ENCODE data around the gene ETV2.

ETV2 gene

GRCh38 chr19:35666251-35666913, 24.8 kb downstream of the ETV2 start, which contains the start of gene UPK1A:
TSS of gene UPK1A (plus strand) at chr19:35666517. CDS start at chr19:35666813, 296 bp downstream.
- no peaks in the 10 kb centered on the region for H3K79me2 ChIP-seq (ENCODE audit: control insufficient read depth, low read length)
- H3K4me3 ChIP-seq (ENCODE audit: low read length): no peak within 1 kb of the TSS
- H3K36me3 ChIP-seq (ENCODE audit: control insufficient read depth, low read length): no peaks in the 10 kb centered on the region
- TF ChIP-seq CTCF (IDR thresholded peaks at IDR 0.05; ENCODE audit: low read depth, low read length, poor library complexity, severe bottlenecking) (no peak), EZH2phosphoT487 (IDR thresholded peaks at IDR 0.05; ENCODE audit: borderline replicate concordance, low read length) (no peak)
- no peaks in the 10 kb centered on the region for H3K4me1 ChIP-seq (ENCODE audit: control insufficient read depth, low read length)
- no peaks in the 10 kb centered on the region for H4K20me1 ChIP-seq (ENCODE audit: control insufficient read depth, insufficient read depth, low read depth, low read length)
- H3F3A ChIP-seq (ENCODE audit: control insufficient read depth, insufficient read depth): no peaks in the 10 kb centered on the region
- H3K27me3 ChIP-seq (ENCODE audit: control insufficient read depth, low read length): peaks cover 5% of the 10 kb centered on the region
- no peaks in the 10 kb centered on the region for H3K9me2 ChIP-seq (replicated peaks; ENCODE audit: control insufficient read depth, low read length)
- no peak within 1 kb of the TSS for H3K4me2 ChIP-seq (ENCODE audit: low read length)
- no peak within 1 kb of the TSS for H3K27ac ChIP-seq (ENCODE audit: low read depth, low read length)
- H3K9me3 ChIP-seq (ENCODE audit: control insufficient read depth, insufficient read depth, low read length): no peaks in the 10 kb centered on the region

DNA sequence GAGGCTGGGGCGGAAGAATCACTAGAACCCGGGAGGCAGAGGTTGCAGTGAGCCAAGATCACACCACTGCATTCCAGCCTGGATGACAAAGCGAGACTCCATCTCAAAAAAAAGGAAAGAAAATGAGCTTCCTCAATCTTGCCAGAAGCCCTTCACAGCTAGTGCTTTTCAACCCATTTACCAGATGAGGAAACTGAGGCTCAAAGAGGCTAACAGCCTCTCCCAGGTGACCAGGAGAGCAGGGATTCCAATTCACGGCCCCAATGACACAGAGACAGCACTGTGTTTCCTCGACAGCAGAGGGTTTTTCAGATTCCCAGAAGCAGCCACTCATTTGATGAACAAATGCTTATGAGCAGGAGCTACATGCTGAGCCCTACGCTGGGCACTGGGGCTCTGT, 28.0 kb downstream of the ETV2 start:
- Histone ChIP-seq H3K4me3 (ENCODE audit: low read length) (no peak overlapping the region), H3K27ac (ENCODE audit: low read depth, low read length) (no peak overlapping the region), H3K9me2 (replicated peaks; ENCODE audit: control insufficient read depth, low read length) (no peaks in the 10 kb centered on the region), H3F3A (ENCODE audit: control insufficient read depth, insufficient read depth) (no peaks in the 10 kb centered on the region), H3K9me3 (ENCODE audit: control insufficient read depth, insufficient read depth, low read length) (no peaks in the 10 kb centered on the region), H3K36me3 (ENCODE audit: control insufficient read depth, low read length) (no peaks in the 10 kb centered on the region), H3K27me3 (ENCODE audit: control insufficient read depth, low read length) (peaks cover 20% of the 10 kb centered on the region), H3K79me2 (ENCODE audit: control insufficient read depth, low read length) (no peaks in the 10 kb centered on the region), H4K20me1 (ENCODE audit: control insufficient read depth, insufficient read depth, low read depth, low read length) (no peaks in the 10 kb centered on the region), H3K4me2 (ENCODE audit: low read length) (no peak overlapping the region), H3K4me1 (ENCODE audit: control insufficient read depth, low read length) (no peaks in the 10 kb centered on the region)
- TF ChIP-seq CTCF (IDR thresholded peaks at IDR 0.05; ENCODE audit: low read depth, low read length, poor library complexity, severe bottlenecking) (no peak), EZH2phosphoT487 (IDR thresholded peaks at IDR 0.05; ENCODE audit: borderline replicate concordance, low read length) (no peak)

GRCh38 chr19:35669974-35670373, 28.4 kb downstream of the ETV2 start:
- Histone ChIP-seq H3K27ac (ENCODE audit: low read depth, low read length) (no peak overlapping the region), H3K4me3 (ENCODE audit: low read length) (no peak overlapping the region), H4K20me1 (ENCODE audit: control insufficient read depth, insufficient read depth, low read depth, low read length) (no peaks in the 10 kb centered on the region), H3K4me1 (ENCODE audit: control insufficient read depth, low read length) (no peaks in the 10 kb centered on the region), H3K36me3 (ENCODE audit: control insufficient read depth, low read length) (no peaks in the 10 kb centered on the region), H3F3A (ENCODE audit: control insufficient read depth, insufficient read depth) (no peaks in the 10 kb centered on the region), H3K9me3 (ENCODE audit: control insufficient read depth, insufficient read depth, low read length) (no peaks in the 10 kb centered on the region), H3K27me3 (ENCODE audit: control insufficient read depth, low read length) (peaks cover 20% of the 10 kb centered on the region), H3K4me2 (ENCODE audit: low read length) (no peak overlapping the region), H3K9me2 (replicated peaks; ENCODE audit: control insufficient read depth, low read length) (no peaks in the 10 kb centered on the region), H3K79me2 (ENCODE audit: control insufficient read depth, low read length) (no peaks in the 10 kb centered on the region)
- TF ChIP-seq CTCF (IDR thresholded peaks at IDR 0.05; ENCODE audit: low read depth, low read length, poor library complexity, severe bottlenecking) (no peak), EZH2phosphoT487 (IDR thresholded peaks at IDR 0.05; ENCODE audit: borderline replicate concordance, low read length) (no peak)
